ENCODE data around the gene ALDOB.

DNA sequence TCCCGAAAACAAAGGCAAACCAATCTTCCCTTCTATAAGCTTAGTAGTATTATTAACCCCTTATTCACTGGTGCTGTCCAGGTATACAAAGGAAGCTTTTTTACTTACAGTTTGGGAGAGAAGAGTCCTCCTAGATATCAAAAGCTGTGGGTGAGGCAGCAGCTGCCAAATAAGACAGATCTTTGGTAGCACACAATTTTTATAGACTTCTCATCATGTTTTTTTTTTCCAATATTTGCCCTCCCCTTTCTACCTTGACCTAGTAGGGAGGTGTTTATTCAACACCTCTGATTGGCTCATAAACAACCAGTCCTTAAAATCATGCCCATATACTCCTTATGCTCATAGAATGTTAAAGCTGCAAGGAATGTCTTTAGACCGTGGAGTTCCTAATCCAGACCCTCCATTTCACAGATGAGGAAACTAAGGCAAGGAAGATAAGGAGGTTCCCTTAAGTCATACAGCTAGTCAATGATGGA is at the start of gene ALDOB:
- TF ChIP-seq, protein P1, sequence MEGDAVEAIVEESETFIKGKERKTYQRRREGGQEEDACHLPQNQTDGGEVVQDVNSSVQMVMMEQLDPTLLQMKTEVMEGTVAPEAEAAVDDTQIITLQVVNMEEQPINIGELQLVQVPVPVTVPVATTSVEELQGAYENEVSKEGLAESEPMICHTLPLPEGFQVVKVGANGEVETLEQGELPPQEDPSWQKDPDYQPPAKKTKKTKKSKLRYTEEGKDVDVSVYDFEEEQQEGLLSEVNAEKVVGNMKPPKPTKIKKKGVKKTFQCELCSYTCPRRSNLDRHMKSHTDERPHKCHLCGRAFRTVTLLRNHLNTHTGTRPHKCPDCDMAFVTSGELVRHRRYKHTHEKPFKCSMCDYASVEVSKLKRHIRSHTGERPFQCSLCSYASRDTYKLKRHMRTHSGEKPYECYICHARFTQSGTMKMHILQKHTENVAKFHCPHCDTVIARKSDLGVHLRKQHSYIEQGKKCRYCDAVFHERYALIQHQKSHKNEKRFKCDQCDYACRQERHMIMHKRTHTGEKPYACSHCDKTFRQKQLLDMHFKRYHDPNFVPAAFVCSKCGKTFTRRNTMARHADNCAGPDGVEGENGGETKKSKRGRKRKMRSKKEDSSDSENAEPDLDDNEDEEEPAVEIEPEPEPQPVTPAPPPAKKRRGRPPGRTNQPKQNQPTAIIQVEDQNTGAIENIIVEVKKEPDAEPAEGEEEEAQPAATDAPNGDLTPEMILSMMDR (conservative IDR thresholded peaks at IDR 0.05; ENCODE audit: low read depth, low read length) = no peak
- TF ChIP-seq EZH2 (IDR thresholded peaks at IDR 0.05; ENCODE audit: low read length, unreplicated experiment) = no peak

Measured in PC-3 (cell line).